GM15510 (cell line): Measurements from ENCODE around the gene COX4I2.

Experiments
- POLR2A ChIP-seq: IDR thresholded peaks from 3 replicates; pipeline ENCODE4 v1.6.1; 2011; ENCODE audit warnings: borderline replicate concordance; ENCODE audit not compliant: insufficient read length; ENCODE audit errors: extremely low read depth

The COX4I2 gene

GRCh38 chr20:31638317-31638716, 605 bp downstream of the COX4I2 start:
- no peak for TF ChIP-seq POLR2A

- no peak for TF ChIP-seq POLR2A
Measured at GRCh38 chr20:31638816-31639215, 1.1 kb downstream of the COX4I2 start.

- TF ChIP-seq POLR2A, result no peak
Measured at GRCh38 chr20:31640259-31640658, 2.5 kb downstream of the COX4I2 start.

- no peak for TF ChIP-seq POLR2A
Measured at GRCh38 chr20:31641391-31641790, 3.7 kb downstream of the COX4I2 start.

- TF ChIP-seq POLR2A, result no peak
Measured at GRCh38 chr20:31642837-31643236, 5.1 kb downstream of the COX4I2 start.

GRCh38 chr20:31643522-31643921, 5.8 kb downstream of the COX4I2 start:
- TF ChIP-seq POLR2A, result no peak

- no peak for TF ChIP-seq POLR2A
Measured at GRCh38 chr20:31644701-31645100, 7.0 kb downstream of the COX4I2 start.

GRCh38 chr20:31652917-31653396, 15.2 kb downstream of the COX4I2 start:
- TF ChIP-seq POLR2A, result no peak

GRCh38 chr20:31653561-31653960, 15.8 kb downstream of the COX4I2 start:
- no peak for TF ChIP-seq POLR2A

- TF ChIP-seq POLR2A, result no peak
Measured at GRCh38 chr20:31654534-31654933, 16.8 kb downstream of the COX4I2 start.

GRCh38 chr20:31661625-31662371, 24.1 kb downstream of the COX4I2 start:
- no peak for TF ChIP-seq POLR2A

GRCh38 chr20:31662372-31662854, 24.7 kb downstream of the COX4I2 start:
- no peak for TF ChIP-seq POLR2A

- no peak for TF ChIP-seq POLR2A
Measured at GRCh38 chr20:31663524-31663837, 25.8 kb downstream of the COX4I2 start.

- no peak for TF ChIP-seq POLR2A
Measured at GRCh38 chr20:31663838-31664695, 26.4 kb downstream of the COX4I2 start.

GRCh38 chr20:31664696-31665354, 27.1 kb downstream of the COX4I2 start:
- no peak for TF ChIP-seq POLR2A
